Neural progenitor cell (in vitro differentiated cells): ENCODE data around the gene ADCY5.

Experiments
- EZH2 ChIP-seq: fragments of 200-600 bp; sonication (generic); IDR thresholded peaks from 2 replicates; pipeline ENCODE4 v1.6.1; 2017; ENCODE audit warnings: antibody characterized with exemption, mild to moderate bottlenecking, moderate library complexity
- TF ChIP-seq, protein P1 (sequence below): fragments of 200-600 bp; sonication (generic); IDR thresholded peaks from 2 replicates; pipeline ENCODE4 v1.5.1; 2017; ENCODE audit warnings: antibody characterized with exemption, mild to moderate bottlenecking

DNA sequence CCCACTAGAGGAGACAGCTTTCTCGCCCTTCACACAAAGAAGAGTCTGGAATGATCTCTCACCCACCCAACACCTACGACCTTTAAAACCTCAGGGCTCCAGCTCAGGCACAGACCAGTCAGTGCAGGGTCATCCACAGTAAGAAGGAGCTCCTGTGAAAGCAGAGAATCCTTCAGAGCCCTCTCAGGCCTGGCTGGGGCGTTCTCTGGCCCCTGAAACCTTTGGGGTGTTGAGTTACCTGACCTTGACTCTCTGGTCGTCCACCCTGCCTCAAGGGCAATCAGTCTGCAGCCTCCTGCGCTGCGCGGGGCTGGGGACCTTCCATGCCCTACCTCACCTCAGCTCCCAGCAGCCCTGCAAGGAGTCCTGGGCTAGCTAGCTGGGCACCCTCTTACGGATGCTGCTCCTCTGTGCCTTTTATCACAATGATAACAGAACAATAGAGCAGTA is 106.2 kb downstream of the ADCY5 start:
- TF ChIP-seq, protein P1, sequence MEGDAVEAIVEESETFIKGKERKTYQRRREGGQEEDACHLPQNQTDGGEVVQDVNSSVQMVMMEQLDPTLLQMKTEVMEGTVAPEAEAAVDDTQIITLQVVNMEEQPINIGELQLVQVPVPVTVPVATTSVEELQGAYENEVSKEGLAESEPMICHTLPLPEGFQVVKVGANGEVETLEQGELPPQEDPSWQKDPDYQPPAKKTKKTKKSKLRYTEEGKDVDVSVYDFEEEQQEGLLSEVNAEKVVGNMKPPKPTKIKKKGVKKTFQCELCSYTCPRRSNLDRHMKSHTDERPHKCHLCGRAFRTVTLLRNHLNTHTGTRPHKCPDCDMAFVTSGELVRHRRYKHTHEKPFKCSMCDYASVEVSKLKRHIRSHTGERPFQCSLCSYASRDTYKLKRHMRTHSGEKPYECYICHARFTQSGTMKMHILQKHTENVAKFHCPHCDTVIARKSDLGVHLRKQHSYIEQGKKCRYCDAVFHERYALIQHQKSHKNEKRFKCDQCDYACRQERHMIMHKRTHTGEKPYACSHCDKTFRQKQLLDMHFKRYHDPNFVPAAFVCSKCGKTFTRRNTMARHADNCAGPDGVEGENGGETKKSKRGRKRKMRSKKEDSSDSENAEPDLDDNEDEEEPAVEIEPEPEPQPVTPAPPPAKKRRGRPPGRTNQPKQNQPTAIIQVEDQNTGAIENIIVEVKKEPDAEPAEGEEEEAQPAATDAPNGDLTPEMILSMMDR: no peak
- TF ChIP-seq EZH2: no peak
